ENCODE data around the gene RNF135. TPM values are rescaled to one million over a fixed set of nuclear protein-coding genes. Genes with fewer than 3 reads are reported as not detected.
"Not testable (repeated sequence)": the region's sequence is repeated elsewhere in the genome, so short reads cannot be mapped to it uniquely, and the experiment has no call there.

Gene RNF135
- total RNA-seq, 2 experiments from 2014 or later: 9.1 to 9.5 TPM

DNA sequence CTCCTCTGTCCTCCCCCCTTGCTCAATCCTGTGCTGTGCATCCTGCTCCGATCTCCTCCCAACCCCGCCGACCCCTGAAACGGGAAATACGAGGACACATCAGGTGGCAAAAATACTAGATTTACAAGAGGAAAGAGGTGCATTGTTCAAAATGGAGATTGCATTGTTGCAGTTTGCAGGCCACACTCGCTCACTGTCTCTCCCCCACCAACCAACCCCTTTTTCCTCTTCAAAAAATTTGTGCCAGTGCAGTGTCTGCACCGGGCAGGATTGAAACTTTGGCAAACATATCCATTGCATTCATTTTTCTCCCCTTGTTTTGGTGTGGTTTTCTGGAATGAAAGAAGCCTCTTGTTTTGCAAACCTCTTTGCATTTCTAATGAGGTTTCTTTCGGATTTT lies 61.0 kb downstream of the RNF135 start:
- CTCF ChIA-PET: no interaction called here
- H3K4me3 Mint-ChIP-seq: no peak overlapping the region
- DNase-seq (no peak), ATAC-seq (no peak)
- H3K27ac Mint-ChIP-seq: no peak overlapping the region
- H3K4me1 Mint-ChIP-seq: no peaks in the 10 kb centered on the region
- H3K36me3 Mint-ChIP-seq: no peaks in the 10 kb centered on the region
- no peaks in the 10 kb centered on the region for H3K9me3 Mint-ChIP-seq (ENCODE audit: low read depth)
- no peaks in the 10 kb centered on the region for H3K27me3 Mint-ChIP-seq

DNA sequence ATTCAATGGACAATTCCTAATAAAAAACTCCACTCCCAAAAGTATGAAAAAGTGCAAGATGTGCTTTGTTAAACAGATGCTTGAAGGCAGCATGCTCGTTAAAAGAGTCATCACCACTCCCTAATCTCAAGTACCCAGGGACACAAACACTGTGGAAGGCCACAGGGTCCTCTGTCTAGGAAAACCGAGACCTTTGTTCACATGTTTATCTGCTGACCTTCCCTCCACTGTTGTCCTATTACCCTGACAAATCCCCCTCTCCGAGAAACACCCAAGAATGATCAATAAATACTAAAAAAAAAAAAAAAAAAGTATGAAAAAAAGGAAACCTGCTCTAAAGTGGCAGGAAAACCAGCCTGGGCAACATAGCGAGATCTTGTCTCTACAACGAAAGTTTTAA lies 64.8 kb downstream of the RNF135 start:
- H3K36me3 Mint-ChIP-seq; ATAC-seq; H3K27me3 Mint-ChIP-seq; DNase-seq; H3K27ac Mint-ChIP-seq; H3K9me3 Mint-ChIP-seq (ENCODE audit: low read depth); H3K4me3 Mint-ChIP-seq; H3K4me1 Mint-ChIP-seq; CTCF ChIA-PET: not testable (repeated sequence)

DNA sequence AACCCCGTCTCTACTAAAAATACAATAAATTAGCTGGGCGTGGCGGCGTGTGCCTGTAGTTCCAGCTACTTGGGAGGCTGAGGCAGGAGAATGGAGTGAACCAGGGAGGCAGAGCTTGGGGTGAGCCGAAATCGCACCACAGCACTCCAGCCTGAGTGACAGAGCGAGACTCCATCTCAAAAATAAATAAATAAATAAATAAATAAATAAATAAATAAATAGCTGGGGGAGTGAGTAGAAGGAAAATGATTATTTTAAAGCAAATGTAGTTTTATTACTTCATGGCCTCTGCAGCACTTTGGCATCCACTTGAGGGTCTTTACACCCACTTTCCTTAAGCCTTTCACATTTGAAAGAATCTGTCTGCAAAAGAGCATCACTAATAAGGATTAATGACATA lies 70.0 kb downstream of the RNF135 start:
- H3K4me1 Mint-ChIP-seq, ATAC-seq, CTCF ChIA-PET: not testable (repeated sequence)

DNA sequence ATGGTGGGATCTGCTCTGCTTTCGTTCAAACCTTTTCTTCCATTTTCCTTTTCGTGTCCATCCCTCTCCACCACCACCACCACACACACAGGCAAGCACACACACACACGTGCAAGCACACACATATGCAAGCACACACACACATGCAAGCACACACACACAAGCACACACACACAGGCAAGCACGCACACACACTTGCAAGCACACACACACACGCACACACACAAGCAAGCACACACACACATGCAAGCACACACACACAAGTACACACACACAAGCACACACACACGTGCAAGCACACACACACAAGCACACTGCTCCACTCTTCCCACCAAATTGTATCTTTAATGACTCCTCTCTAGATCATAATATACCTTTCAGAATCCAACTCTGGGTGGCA lies 71.5 kb downstream of the RNF135 start:
- ATAC-seq; H3K4me3 Mint-ChIP-seq; DNase-seq; H3K27ac Mint-ChIP-seq; H3K36me3 Mint-ChIP-seq; H3K4me1 Mint-ChIP-seq; H3K27me3 Mint-ChIP-seq; H3K9me3 Mint-ChIP-seq (ENCODE audit: low read depth); CTCF ChIA-PET: not testable (repeated sequence)

More for the DNA sequence above, 70.0 kb downstream of the RNF135 start:
- not testable (repeated sequence) for H3K36me3 Mint-ChIP-seq; H3K4me3 Mint-ChIP-seq; DNase-seq; H3K27ac Mint-ChIP-seq; H3K9me3 Mint-ChIP-seq (ENCODE audit: low read depth); H3K27me3 Mint-ChIP-seq

DNA sequence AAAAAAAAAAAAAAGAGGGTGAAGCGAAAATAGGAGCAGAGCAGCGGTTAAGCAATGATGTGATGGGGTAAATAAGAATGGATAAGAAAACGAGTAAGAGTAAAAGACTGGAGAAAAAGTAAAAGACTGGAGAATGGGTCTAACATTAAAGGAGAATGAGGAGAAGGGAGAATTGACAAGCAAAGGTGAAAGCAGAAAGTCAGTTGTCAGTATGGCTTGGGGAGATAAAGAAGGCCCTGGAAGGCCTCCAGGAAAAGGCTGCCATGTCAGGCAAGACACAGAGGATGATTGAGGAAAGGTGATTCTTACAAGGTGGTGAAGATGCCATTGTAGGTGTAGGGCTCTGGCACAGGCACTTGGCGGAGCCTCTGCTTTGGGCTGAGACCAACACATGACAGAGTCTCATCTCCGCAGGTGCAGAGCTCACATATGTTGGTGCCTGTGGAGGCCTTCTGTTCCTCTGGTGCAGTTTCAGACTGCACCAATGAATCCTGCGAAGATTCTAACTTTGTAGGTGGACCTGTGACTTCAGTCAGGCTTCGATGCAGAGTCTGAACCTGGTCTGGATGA lies 76.1 kb downstream of the RNF135 start:
- H3K4me1 Mint-ChIP-seq; CTCF ChIA-PET; DNase-seq; H3K9me3 Mint-ChIP-seq (ENCODE audit: low read depth); H3K27me3 Mint-ChIP-seq; H3K36me3 Mint-ChIP-seq; H3K27ac Mint-ChIP-seq; ATAC-seq; H3K4me3 Mint-ChIP-seq: not testable (repeated sequence)

DNA sequence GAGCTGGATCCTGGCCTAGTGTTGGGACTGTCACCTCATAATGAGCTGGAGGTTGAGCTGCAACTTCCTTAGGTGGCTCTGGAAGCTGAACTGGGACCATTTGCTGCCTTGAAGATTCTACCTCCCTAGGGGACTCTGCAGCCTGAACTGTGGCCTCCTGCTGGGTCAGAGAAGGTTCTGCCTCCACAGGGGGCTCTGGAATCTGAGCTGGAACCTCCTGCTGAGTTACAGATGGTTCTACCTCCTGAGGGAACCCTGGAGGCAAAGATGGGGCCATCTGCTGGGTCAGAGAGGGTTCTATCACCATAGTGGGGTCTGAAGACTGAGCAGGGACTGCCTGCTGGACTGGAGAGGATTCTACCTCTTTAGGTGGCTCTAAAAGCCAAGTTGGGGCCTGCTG lies 77.3 kb downstream of the RNF135 start:
- CTCF ChIA-PET: interaction anchor here (1.4 kb wide), 1 partner anchor 14 kb away, joined by 6 read pairs; no protein-coding TSS in a partner anchor
- H3K9me3 Mint-ChIP-seq (ENCODE audit: low read depth): no peaks in the 10 kb centered on the region
- no peak overlapping the region for H3K4me3 Mint-ChIP-seq
- DNase-seq (no peak), ATAC-seq (no peak)
- H3K27ac Mint-ChIP-seq: no peak overlapping the region
- H3K27me3 Mint-ChIP-seq: peaks cover 2% of the 10 kb centered on the region
- H3K4me1 Mint-ChIP-seq: peaks cover 16% of the 10 kb centered on the region
- H3K36me3 Mint-ChIP-seq: peaks cover 3% of the 10 kb centered on the region

DNA sequence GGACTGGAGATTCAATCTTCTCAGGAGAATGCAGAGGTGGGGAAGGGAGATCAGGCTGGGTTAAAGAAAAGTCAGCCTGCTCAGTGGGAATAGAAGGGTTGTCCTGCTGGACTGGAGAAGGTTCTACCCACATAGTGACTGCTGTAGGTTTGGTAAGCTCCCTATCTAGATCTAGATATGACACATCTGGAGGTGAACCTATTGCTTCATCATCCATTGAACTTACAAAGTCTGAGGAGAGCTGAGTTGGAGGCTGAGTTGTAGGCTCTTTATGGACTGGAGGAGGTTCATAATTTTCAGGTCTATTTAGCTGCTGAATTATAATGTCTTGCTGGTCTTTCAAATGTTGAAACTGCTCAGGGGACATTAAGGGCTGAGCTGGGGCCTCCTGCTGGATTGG lies 77.9 kb downstream of the RNF135 start:
- no peak for ATAC-seq
- no peaks in the 10 kb centered on the region for H3K27me3 Mint-ChIP-seq
- CTCF ChIA-PET: interaction anchor here (1.4 kb wide), 1 partner anchor 13 kb away, joined by 6 read pairs; no protein-coding TSS in a partner anchor
- H3K36me3 Mint-ChIP-seq: peaks cover 3% of the 10 kb centered on the region
- peaks cover 16% of the 10 kb centered on the region for H3K4me1 Mint-ChIP-seq
- H3K9me3 Mint-ChIP-seq (ENCODE audit: low read depth): no peaks in the 10 kb centered on the region
- no peak overlapping the region for H3K27ac Mint-ChIP-seq
- no peak for DNase-seq
- H3K4me3 Mint-ChIP-seq: no peak overlapping the region

Other genes starting within 250 kb of the RNF135 start
- 10 to 100 TPM; 52.6 to 58.2 TPM for gene CRLF3, start 146.3 kb upstream of the RNF135 start, total RNA-seq
- 10 to 100 TPM; 33.7 to 46.3 TPM for gene ATAD5, start 139.1 kb upstream of the RNF135 start, total RNA-seq
- 10 to 100 TPM; 15.3 to 16.0 TPM for gene TEFM, start 64.8 kb upstream of the RNF135 start, total RNA-seq
- 1 to 10 TPM in 1 of 2 experiments, under 1 TPM in 1; 0.89 to 1.6 TPM for gene ADAP2, start 49.1 kb upstream of the RNF135 start, total RNA-seq
- gene NF1, start 123.9 kb downstream of the RNF135 start, total RNA-seq: 10 to 100 TPM; 22.1 to 28.6 TPM